Esophagus squamous epithelium (tissue), 4 donors: ENCODE results near the gene HNRNPA1L2.
A peak's percentile ranks its signal among the peaks of the same experiment; 100 is the strongest.

Source experiments
- POLR2A ChIP-seq, 4 donors: fragments of 450-650 bp; IDR thresholded peaks; one replicate each; pipeline ENCODE4 v1.6.1; 2017; ENCODE audit warnings: antibody characterized with exemption in 4 of 4, mild to moderate bottlenecking in 4 of 4, moderate library complexity in 3 of 4
- TF ChIP-seq, protein P1 (sequence below), 6 experiments: fragments of 450-650 bp in 4 of 6; fragments of 200-600 bp in 2 of 6; sonication (generic) in 2 of 6; IDR thresholded peaks; one replicate each; pipeline ENCODE4 v1.5.1; 2016 to 2019; ENCODE audit warnings: antibody characterized with exemption in 6 of 6, mild to moderate bottlenecking in 4 of 6, moderate library complexity in 4 of 6

DNA sequence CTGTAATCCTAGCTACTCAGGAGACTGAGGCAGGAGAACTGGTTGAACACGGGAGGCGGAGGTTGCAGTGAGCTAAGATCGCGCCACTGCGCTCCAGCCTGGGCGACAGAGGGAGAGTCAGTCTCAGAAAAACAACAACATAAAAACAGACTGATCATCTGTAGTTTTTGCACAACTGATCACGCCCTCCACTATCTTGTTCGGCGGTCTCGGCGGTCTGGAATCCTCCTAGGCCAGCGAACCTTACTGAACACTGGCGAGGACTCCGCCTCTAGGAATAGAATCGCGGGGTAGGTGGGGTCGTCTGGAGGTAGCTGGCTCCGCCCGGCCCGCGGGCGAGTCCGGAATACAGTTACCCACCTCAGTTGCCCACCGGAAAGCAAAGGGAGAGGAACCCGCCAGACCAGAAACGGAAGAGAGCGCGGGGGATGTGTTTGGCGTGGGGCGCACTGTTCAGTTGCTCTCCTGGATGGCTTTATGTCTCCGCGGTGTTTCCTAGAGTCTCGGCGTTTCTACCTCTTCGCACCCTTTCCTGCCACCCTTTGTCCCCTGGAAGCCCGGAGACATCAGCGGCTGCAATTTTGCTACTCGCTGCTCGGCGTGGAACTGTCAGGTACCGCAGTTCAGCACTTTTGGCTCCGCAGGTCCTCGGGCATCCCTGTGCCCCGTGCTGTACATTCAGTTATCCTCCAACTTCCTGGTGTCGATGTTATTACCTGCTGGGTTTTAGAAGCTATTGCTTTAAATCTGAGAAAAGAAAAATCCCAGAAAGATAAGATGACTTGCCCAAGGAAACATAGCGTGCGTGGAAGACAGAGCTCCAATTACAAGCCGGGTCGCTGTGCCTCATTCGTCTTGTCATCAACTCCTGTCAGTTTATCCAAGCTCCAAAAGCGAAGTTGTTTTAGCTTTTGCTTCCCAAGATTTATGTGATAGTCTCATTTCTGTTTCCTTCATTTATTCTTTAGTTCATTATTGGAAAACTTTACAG is 24.9 kb upstream of the HNRNPA1L2 start:
- TF ChIP-seq, protein P1, sequence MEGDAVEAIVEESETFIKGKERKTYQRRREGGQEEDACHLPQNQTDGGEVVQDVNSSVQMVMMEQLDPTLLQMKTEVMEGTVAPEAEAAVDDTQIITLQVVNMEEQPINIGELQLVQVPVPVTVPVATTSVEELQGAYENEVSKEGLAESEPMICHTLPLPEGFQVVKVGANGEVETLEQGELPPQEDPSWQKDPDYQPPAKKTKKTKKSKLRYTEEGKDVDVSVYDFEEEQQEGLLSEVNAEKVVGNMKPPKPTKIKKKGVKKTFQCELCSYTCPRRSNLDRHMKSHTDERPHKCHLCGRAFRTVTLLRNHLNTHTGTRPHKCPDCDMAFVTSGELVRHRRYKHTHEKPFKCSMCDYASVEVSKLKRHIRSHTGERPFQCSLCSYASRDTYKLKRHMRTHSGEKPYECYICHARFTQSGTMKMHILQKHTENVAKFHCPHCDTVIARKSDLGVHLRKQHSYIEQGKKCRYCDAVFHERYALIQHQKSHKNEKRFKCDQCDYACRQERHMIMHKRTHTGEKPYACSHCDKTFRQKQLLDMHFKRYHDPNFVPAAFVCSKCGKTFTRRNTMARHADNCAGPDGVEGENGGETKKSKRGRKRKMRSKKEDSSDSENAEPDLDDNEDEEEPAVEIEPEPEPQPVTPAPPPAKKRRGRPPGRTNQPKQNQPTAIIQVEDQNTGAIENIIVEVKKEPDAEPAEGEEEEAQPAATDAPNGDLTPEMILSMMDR (IDR thresholded peaks at IDR 0.05): no peak
- TF ChIP-seq POLR2A (IDR thresholded peaks at IDR 0.05): peak in 1 of 4 donors; percentile 47
